C4-2B (cell line): ENCODE measurements around the gene ZSCAN5A.

Experiments used
- CTCF ChIP-seq: fragments of 450-650 bp; conservative IDR thresholded peaks from 2 replicates; pipeline ENCODE4 v1.5.1; 2017; ENCODE audit warnings: mild to moderate bottlenecking
- ZFX ChIP-seq: fragments of 450-650 bp; IDR thresholded peaks from 2 replicates; pipeline ENCODE4 v1.6.1; 2017

GRCh38 chr19:56321254-56321988 lies 6.8 kb upstream of the ZSCAN5A start:
- no peak for TF ChIP-seq CTCF
- TF ChIP-seq ZFX, result no peak
